ENCODE measurements around the gene FKBP8.

The FKBP8 gene

GRCh38 chr19:18502638-18503294 is 40.6 kb downstream of the FKBP8 start:
- no peaks in the 10 kb centered on the region for H3K36me3 ChIP-seq (ENCODE audit: control insufficient read depth, insufficient read depth, low read length)
- H3K4me3 ChIP-seq (ENCODE audit: insufficient read depth, low read depth, low read length), result no peak overlapping the region
- WGBS, 2 experiments, result 95 to 96% methylated on average over 17 of the region's 17 CpGs
- H3K4me1 ChIP-seq (ENCODE audit: control insufficient read depth, insufficient read depth, low read length), result peaks cover 3% of the 10 kb centered on the region
- H3K9me3 ChIP-seq (ENCODE audit: control insufficient read depth, low read length), result no peaks in the 10 kb centered on the region
- no peaks in the 10 kb centered on the region for H3K27me3 ChIP-seq (ENCODE audit: control insufficient read depth, insufficient read depth, low read length, poor library complexity, severe bottlenecking)
- H3K27ac ChIP-seq (ENCODE audit: insufficient read depth, low read depth, low read length, poor library complexity, severe bottlenecking), result no peak overlapping the region

- Histone ChIP-seq H3K9me3 (ENCODE audit: control insufficient read depth, low read length) (no peaks in the 10 kb centered on the region), H3K27ac (ENCODE audit: insufficient read depth, low read depth, low read length, poor library complexity, severe bottlenecking) (no peak overlapping the region), H3K27me3 (ENCODE audit: control insufficient read depth, insufficient read depth, low read length, poor library complexity, severe bottlenecking) (no peaks in the 10 kb centered on the region), H3K4me1 (ENCODE audit: control insufficient read depth, insufficient read depth, low read length) (peaks cover 3% of the 10 kb centered on the region), H3K36me3 (ENCODE audit: control insufficient read depth, insufficient read depth, low read length) (no peaks in the 10 kb centered on the region), H3K4me3 (ENCODE audit: insufficient read depth, low read depth, low read length) (no peak overlapping the region)
- 88 to 94% methylated on average over 7 of the region's 7 CpGs for WGBS, 2 experiments
Measured at GRCh38 chr19:18502246-18502637, 41.1 kb downstream of the FKBP8 start.

- H3K4me3 ChIP-seq (ENCODE audit: insufficient read depth, low read depth, low read length), result no peak overlapping the region
- 88 to 91% methylated on average over 9 of the region's 9 CpGs for WGBS, 2 experiments
- no peak overlapping the region for H3K27ac ChIP-seq (ENCODE audit: insufficient read depth, low read depth, low read length, poor library complexity, severe bottlenecking)
- H3K4me1 ChIP-seq (ENCODE audit: control insufficient read depth, insufficient read depth, low read length), result peaks cover 3% of the 10 kb centered on the region
- H3K36me3 ChIP-seq (ENCODE audit: control insufficient read depth, insufficient read depth, low read length), result no peaks in the 10 kb centered on the region
- H3K27me3 ChIP-seq (ENCODE audit: control insufficient read depth, insufficient read depth, low read length, poor library complexity, severe bottlenecking), result no peaks in the 10 kb centered on the region
- H3K9me3 ChIP-seq (ENCODE audit: control insufficient read depth, low read length), result no peaks in the 10 kb centered on the region
Measured at GRCh38 chr19:18501832-18502231, 41.5 kb downstream of the FKBP8 start.

GRCh38 chr19:18501351-18501750 is 42.0 kb downstream of the FKBP8 start:
- H3K4me3 ChIP-seq (ENCODE audit: insufficient read depth, low read depth, low read length), result no peak overlapping the region
- no peaks in the 10 kb centered on the region for H3K9me3 ChIP-seq (ENCODE audit: control insufficient read depth, low read length)
- no peaks in the 10 kb centered on the region for H3K27me3 ChIP-seq (ENCODE audit: control insufficient read depth, insufficient read depth, low read length, poor library complexity, severe bottlenecking)
- no peak overlapping the region for H3K27ac ChIP-seq (ENCODE audit: insufficient read depth, low read depth, low read length, poor library complexity, severe bottlenecking)
- 89 to 90% methylated on average over 13 of the region's 13 CpGs for WGBS, 2 experiments
- no peaks in the 10 kb centered on the region for H3K36me3 ChIP-seq (ENCODE audit: control insufficient read depth, insufficient read depth, low read length)
- H3K4me1 ChIP-seq (ENCODE audit: control insufficient read depth, insufficient read depth, low read length), result peaks cover 3% of the 10 kb centered on the region

- H3K27me3 ChIP-seq (ENCODE audit: control insufficient read depth, insufficient read depth, low read length, poor library complexity, severe bottlenecking), result no peaks in the 10 kb centered on the region
- WGBS, 2 experiments, result 89 to 90% methylated on average over 11 of the region's 11 CpGs
- no peaks in the 10 kb centered on the region for H3K9me3 ChIP-seq (ENCODE audit: control insufficient read depth, low read length)
- no peak overlapping the region for H3K4me3 ChIP-seq (ENCODE audit: insufficient read depth, low read depth, low read length)
- peaks cover 6% of the 10 kb centered on the region for H3K4me1 ChIP-seq (ENCODE audit: control insufficient read depth, insufficient read depth, low read length)
- H3K36me3 ChIP-seq (ENCODE audit: control insufficient read depth, insufficient read depth, low read length), result no peaks in the 10 kb centered on the region
- no peak overlapping the region for H3K27ac ChIP-seq (ENCODE audit: insufficient read depth, low read depth, low read length, poor library complexity, severe bottlenecking)
Measured at GRCh38 chr19:18500799-18501198, 42.6 kb downstream of the FKBP8 start.

- H3K36me3 ChIP-seq (ENCODE audit: control insufficient read depth, insufficient read depth, low read length), result no peaks in the 10 kb centered on the region
- WGBS, 2 experiments, result 88 to 89% methylated on average over 7 of the region's 7 CpGs
- no peaks in the 10 kb centered on the region for H3K9me3 ChIP-seq (ENCODE audit: control insufficient read depth, low read length)
- H3K4me1 ChIP-seq (ENCODE audit: control insufficient read depth, insufficient read depth, low read length), result peaks cover 10% of the 10 kb centered on the region
- no peak overlapping the region for H3K27ac ChIP-seq (ENCODE audit: insufficient read depth, low read depth, low read length, poor library complexity, severe bottlenecking)
- H3K27me3 ChIP-seq (ENCODE audit: control insufficient read depth, insufficient read depth, low read length, poor library complexity, severe bottlenecking), result no peaks in the 10 kb centered on the region
- H3K4me3 ChIP-seq (ENCODE audit: insufficient read depth, low read depth, low read length), result no peak overlapping the region
Measured at GRCh38 chr19:18500376-18500775, 43.0 kb downstream of the FKBP8 start.

- Histone ChIP-seq H3K27ac (ENCODE audit: insufficient read depth, low read depth, low read length, poor library complexity, severe bottlenecking) (no peak overlapping the region), H3K4me1 (ENCODE audit: control insufficient read depth, insufficient read depth, low read length) (peaks cover 10% of the 10 kb centered on the region), H3K36me3 (ENCODE audit: control insufficient read depth, insufficient read depth, low read length) (no peaks in the 10 kb centered on the region), H3K4me3 (ENCODE audit: insufficient read depth, low read depth, low read length) (no peak overlapping the region), H3K27me3 (ENCODE audit: control insufficient read depth, insufficient read depth, low read length, poor library complexity, severe bottlenecking) (no peaks in the 10 kb centered on the region), H3K9me3 (ENCODE audit: control insufficient read depth, low read length) (no peaks in the 10 kb centered on the region)
- WGBS, 2 experiments, result 81 to 83% methylated on average over 7 of the region's 7 CpGs
Measured at GRCh38 chr19:18499055-18499775, 44.2 kb downstream of the FKBP8 start.

GRCh38 chr19:18496980-18497256 is 46.5 kb downstream of the FKBP8 start:
- Histone ChIP-seq H3K9me3 (ENCODE audit: control insufficient read depth, low read length) (no peaks in the 10 kb centered on the region), H3K4me3 (ENCODE audit: insufficient read depth, low read depth, low read length) (no peak overlapping the region), H3K27me3 (ENCODE audit: control insufficient read depth, insufficient read depth, low read length, poor library complexity, severe bottlenecking) (no peaks in the 10 kb centered on the region), H3K27ac (ENCODE audit: insufficient read depth, low read depth, low read length, poor library complexity, severe bottlenecking) (no peak overlapping the region), H3K36me3 (ENCODE audit: control insufficient read depth, insufficient read depth, low read length) (no peaks in the 10 kb centered on the region), H3K4me1 (ENCODE audit: control insufficient read depth, insufficient read depth, low read length) (peaks cover 10% of the 10 kb centered on the region)
- 92 to 96% methylated on average over 4 of the region's 4 CpGs for WGBS, 2 experiments

- H3K27me3 ChIP-seq (ENCODE audit: control insufficient read depth, insufficient read depth, low read length, poor library complexity, severe bottlenecking), result no peaks in the 10 kb centered on the region
- no peaks in the 10 kb centered on the region for H3K9me3 ChIP-seq (ENCODE audit: control insufficient read depth, low read length)
- WGBS, 2 experiments, result 88 to 90% methylated on average over 11 of the region's 11 CpGs
- no peak overlapping the region for H3K4me3 ChIP-seq (ENCODE audit: insufficient read depth, low read depth, low read length)
- H3K4me1 ChIP-seq (ENCODE audit: control insufficient read depth, insufficient read depth, low read length), result peaks cover 10% of the 10 kb centered on the region
- no peak overlapping the region for H3K27ac ChIP-seq (ENCODE audit: insufficient read depth, low read depth, low read length, poor library complexity, severe bottlenecking)
- no peaks in the 10 kb centered on the region for H3K36me3 ChIP-seq (ENCODE audit: control insufficient read depth, insufficient read depth, low read length)
Measured at GRCh38 chr19:18496167-18496979, 47.0 kb downstream of the FKBP8 start.

- no peaks in the 10 kb centered on the region for H3K9me3 ChIP-seq (ENCODE audit: control insufficient read depth, low read length)
- H3K27ac ChIP-seq (ENCODE audit: insufficient read depth, low read depth, low read length, poor library complexity, severe bottlenecking), result no peak overlapping the region
- WGBS, 2 experiments, result 71 to 72% methylated on average over 14 of the region's 14 CpGs
- H3K4me3 ChIP-seq (ENCODE audit: insufficient read depth, low read depth, low read length), result no peak overlapping the region
- no peaks in the 10 kb centered on the region for H3K36me3 ChIP-seq (ENCODE audit: control insufficient read depth, insufficient read depth, low read length)
- no peaks in the 10 kb centered on the region for H3K27me3 ChIP-seq (ENCODE audit: control insufficient read depth, insufficient read depth, low read length, poor library complexity, severe bottlenecking)
- H3K4me1 ChIP-seq (ENCODE audit: control insufficient read depth, insufficient read depth, low read length), result peaks cover 10% of the 10 kb centered on the region
Measured at GRCh38 chr19:18495204-18495911, 48.0 kb downstream of the FKBP8 start.
